GM21447 (cell line): ENCODE results near the gene ATP6V0A4.

Source experiments
- ATAC-seq: cut with Tn5 transposase; IDR thresholded peaks from one replicate; pipeline ENCODE4 v1.9.1; 2021; ENCODE audit not compliant: unreplicated experiment

The ATP6V0A4 gene

DNA sequence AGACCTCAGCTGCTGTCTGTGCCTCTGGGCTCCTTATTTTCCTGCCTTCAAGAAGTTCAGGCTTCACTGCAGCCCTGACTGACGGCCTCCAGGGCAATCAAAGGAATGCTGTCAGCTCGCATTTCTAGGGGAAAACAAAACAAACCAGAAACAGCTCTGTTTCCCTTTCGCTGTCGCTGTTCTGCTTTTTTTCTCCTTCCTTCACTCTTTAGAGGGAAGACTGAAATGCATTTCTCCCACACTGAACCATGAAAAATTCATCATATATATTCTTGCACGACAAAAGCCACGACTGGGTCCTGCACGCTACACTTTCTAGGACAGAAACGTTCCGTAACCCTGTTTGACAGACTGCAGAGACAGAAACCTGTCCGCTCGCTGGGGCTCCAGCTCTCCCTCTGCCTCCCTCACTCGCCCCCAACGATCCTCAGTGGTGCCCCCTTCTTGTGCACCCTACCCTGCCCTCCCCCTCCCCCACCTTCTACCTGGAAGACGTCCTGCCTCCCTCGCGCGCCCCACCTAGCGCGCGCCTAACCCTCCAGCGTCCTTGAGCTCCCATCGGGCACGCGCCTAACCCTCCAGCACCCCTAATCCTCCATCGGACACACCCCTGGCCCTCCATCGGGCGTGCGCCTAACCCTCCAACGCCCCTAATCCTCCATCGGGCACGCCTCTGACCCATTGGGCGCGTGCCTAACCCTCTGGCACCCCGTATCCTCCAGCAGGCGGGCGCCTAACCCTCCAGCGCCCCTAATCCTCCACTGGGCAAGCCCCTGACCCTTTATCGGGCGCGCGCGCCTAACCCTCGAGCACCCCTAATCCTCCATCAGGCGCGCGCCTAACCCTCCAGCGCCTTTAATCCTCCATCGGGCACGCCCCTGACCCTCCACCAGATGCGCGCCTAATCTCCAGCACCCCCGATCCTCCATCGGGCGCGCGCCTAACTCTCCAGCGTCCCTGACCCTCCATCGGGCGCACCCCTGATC, 134.0 kb downstream of the ATP6V0A4 start:
- ATAC-seq = no peak

DNA sequence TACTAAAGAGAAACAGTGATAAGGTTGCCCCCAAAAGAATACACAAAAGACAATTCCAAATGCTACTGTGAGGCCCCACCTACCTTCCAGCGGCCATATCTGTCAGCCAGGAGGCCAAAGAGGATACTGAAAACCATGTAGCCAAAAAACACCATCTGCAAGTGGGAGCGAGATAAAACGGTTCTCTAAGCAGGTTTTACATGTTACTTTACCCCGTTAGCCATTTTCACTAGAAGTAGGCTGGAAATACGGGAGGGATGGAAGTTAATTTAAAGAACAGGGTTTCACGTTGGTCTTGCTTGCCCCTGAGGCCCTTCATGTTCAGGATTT, 135.0 kb downstream of the ATP6V0A4 start:
- no peak for ATAC-seq

DNA sequence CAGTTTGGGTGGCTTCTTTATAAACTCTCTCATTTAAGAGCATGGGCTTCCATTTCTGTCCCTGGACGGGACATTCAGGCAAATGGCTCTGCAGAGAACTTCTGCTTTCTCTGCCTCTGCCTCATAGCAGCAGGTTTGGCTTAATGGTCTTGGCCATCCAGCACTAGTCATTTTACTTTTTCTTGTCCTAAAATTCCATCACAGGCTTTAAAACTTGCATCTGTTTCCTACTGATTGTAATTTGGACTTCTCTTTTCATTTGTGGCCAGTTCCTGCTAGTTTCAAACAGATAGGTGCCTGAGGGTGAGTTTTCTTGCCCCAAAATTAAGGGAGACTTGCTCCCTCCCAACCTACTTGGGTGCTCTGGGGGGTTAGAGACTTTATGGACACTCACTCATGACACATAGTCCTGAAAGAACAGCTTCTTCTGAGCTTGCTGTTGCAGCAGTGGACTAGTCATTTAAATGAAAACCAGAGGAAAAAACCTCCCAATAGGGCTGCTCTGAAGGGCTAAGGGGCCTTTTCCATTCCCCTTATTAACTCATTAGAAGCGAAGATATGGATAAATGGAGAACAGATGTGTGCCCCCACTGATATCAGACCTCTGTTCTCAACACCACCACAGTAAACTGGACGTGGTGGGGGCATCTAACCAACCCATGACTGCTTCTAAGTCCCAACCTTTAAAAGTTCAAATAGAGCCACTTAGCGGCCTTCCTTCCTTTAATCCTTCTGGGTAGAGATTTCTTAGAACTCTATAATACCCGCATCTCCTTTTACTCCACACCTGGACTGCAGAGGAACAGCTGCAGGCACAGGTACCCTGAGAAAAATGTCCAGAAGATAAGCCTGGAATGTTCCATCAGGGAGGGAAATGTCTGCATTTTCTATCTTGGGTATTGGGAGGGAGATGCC, 135.7 kb downstream of the ATP6V0A4 start:
- no peak for ATAC-seq

DNA sequence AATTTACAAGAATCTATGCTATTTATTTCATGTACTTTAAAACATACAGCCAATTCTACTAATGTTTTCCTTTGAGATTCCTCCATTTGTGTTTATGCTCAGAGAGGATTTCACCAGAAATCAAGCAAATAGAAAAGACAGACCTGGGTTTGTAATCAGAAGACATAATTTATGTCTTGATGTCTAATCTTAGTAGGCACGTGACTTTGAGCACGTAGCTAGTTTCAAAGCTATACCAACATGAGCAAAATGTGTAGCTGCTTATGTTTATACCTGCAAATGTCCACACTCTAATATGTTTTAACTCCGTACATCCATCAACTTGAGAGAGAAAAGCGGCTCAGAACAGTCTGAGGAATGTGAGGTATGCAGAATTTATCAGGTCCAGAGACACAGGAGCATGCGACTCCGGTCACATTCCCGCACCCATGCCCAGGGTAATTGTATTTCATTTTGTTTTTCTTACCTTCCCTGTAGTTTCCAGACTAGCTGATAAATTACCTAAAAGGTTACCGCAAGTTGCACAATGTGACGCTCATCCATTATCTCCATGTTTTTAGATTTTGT, 136.8 kb downstream of the ATP6V0A4 start:
- no peak for ATAC-seq

DNA sequence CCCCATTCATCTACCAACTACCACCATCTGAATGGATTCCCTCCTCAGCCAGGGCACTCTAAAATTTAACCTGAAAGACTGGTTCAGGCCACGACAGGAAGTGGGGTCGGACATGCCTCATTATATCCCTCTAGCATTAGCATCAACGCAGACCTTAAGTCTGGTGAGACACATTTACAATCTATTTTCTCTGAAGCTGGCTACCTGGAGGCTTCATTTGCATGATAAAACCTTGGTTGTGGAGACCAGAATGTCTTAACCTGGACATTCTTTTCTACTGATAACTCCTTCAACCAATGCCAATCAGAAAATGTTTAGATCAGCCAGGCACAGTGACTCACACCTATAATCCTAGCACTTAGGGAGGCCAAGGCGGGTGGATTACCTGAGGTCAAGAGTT, 139.1 kb downstream of the ATP6V0A4 start:
- no peak for ATAC-seq

DNA sequence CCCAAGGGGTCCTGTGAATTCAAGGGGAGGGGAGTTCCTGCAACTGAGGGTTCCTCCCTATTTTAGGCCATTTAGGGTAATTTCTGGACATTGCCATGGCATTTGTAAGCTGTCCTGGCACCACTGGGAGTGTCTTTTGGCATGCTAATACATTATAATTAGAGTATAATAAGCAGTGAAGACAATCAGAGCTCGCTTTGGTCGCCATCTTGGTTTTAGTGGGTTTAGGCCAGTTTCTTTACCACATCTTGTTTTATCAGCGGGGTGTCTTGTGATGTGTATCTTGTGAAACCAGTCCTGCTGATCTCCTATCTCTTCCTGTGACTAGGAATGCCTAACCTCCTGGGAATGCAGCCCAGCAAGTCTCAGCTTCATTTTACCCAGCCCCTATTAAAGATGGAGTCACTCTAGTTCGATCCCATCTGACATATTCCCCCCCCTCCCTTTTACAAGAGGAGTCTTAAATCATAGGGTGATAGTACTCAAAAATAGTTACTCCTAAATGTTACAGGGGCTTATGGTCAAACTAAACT, 140.1 kb downstream of the ATP6V0A4 start:
- ATAC-seq = no peak

DNA sequence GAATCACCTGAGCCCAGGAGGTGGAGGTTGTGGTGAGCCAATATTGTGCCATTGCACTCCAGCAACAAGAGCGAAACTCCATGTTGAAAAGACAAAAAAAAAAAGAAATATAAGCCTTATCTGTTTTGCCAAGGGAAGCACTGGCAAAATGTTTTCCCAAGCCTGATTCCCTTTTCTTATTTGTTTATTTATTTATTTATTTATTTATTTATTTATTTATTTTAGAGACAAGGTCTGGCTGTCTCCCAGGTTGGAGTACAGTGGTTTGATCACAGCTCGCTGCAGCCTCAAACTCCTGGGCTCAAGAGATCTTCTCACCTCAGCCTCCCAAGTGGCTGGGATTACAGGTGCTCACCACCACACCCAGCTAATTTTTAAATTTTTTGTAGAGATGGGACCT, 141.0 kb downstream of the ATP6V0A4 start:
- ATAC-seq = no peak
